K562 (cell line): Measurements from ENCODE around the gene UQCC2.

Experiments used
- HDAC6 ChIP-seq: IDR thresholded peaks from 2 replicates; pipeline ENCODE4 v1.6.1; 2012; ENCODE audit warnings: low read depth, mild to moderate bottlenecking, control low read depth, inconsistent platforms, low read length, moderate library complexity
- HNRNPLL ChIP-seq: fragments of 200-400 bp; formaldehyde crosslinking; IDR thresholded peaks from 2 replicates; pipeline ENCODE4 v1.6.1; 2017; ENCODE audit warnings: low read length, low read depth, mild to moderate bottlenecking; ENCODE audit not compliant: poor library complexity, severe bottlenecking
- JUNB ChIP-seq: fragments of 450-650 bp; formaldehyde crosslinking; conservative IDR thresholded peaks from 2 replicates; pipeline ENCODE4 v1.4.0; 2020; ENCODE audit warnings: mild to moderate bottlenecking
- SMAD1 ChIP-seq: fragments of 150-350 bp; IDR thresholded peaks from 2 replicates; pipeline ENCODE4 v1.6.1; 2014; ENCODE audit warnings: low read length, low read depth; ENCODE audit not compliant: partially characterized antibody
- SREBF2 ChIP-seq: sonication (generic); formaldehyde crosslinking; IDR thresholded peaks from 2 replicates; pipeline ENCODE4 v1.4.0; 2020; ENCODE audit warnings: mild to moderate bottlenecking, missing genetic modification reagents
- TCF7 ChIP-seq: sonication (generic); IDR thresholded peaks from 2 replicates; pipeline ENCODE4 v1.6.1; 2016; ENCODE audit warnings: antibody characterized with exemption, borderline replicate concordance
- ZNF12 ChIP-seq: sonication (generic); formaldehyde crosslinking; IDR thresholded peaks from 2 replicates; pipeline ENCODE4 v1.4.0; 2020; ENCODE audit warnings: mild to moderate bottlenecking, missing genetic modification reagents
- ZNF518B ChIP-seq: fragments of 250-450 bp; sonication (Bioruptor Pico); IDR thresholded peaks from 2 replicates; pipeline ENCODE4 v1.5.0; 2021; ENCODE audit warnings: mild to moderate bottlenecking, moderate library complexity
- ZNF778 ChIP-seq: fragments of 450-650 bp; formaldehyde crosslinking; IDR thresholded peaks from 2 replicates; pipeline ENCODE4 v1.4.0; 2020; ENCODE audit warnings: mild to moderate bottlenecking, moderate library complexity
- TF ChIP-seq, protein P1 (sequence below), 2 experiments: fragments of 450-650 bp; formaldehyde crosslinking in 1 of 2; IDR thresholded peaks; 2 replicates each; pipeline versions ENCODE4 v1.4.0 to v1.6.1; 2014 to 2020; ENCODE audit warnings: mild to moderate bottlenecking in 2 of 2, borderline replicate concordance in 1 of 2, low read depth in 1 of 2
- TF ChIP-seq, protein P2 (sequence below), 3 experiments: IDR thresholded peaks in 2 of 3; conservative IDR thresholded peaks in 1 of 3; 2 replicates each; pipeline ENCODE4 v1.5.1; 2011 to 2012; ENCODE audit warnings: low read length in 3 of 3, mild to moderate bottlenecking in 3 of 3, control low read depth in 2 of 3, improper control_type of control experiment in 1 of 3, inconsistent platforms in 1 of 3, low read depth in 1 of 3, mixed read lengths in 1 of 3, moderate library complexity in 1 of 3; ENCODE audit not compliant: insufficient read depth in 2 of 3

DNA sequence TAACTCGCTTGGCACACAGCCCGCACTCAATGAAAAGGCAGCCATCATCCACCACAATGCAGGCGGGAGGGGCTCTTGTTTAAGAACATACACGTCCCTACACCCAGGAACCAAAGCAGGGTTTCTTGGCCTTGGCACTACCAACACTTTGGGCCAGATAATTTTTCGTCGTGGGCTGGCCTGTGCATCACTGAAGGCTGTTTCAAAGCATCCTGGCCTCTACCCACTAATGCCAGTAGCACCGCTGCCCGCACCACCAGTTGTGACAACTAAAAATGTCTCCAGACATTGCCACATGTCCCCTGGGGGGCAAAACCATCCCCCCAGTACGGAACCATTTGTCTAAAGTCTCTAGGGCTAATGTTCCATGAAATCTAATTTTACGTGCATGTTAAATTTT, 13.0 kb downstream of the UQCC2 start:
- TF ChIP-seq, protein P1, sequence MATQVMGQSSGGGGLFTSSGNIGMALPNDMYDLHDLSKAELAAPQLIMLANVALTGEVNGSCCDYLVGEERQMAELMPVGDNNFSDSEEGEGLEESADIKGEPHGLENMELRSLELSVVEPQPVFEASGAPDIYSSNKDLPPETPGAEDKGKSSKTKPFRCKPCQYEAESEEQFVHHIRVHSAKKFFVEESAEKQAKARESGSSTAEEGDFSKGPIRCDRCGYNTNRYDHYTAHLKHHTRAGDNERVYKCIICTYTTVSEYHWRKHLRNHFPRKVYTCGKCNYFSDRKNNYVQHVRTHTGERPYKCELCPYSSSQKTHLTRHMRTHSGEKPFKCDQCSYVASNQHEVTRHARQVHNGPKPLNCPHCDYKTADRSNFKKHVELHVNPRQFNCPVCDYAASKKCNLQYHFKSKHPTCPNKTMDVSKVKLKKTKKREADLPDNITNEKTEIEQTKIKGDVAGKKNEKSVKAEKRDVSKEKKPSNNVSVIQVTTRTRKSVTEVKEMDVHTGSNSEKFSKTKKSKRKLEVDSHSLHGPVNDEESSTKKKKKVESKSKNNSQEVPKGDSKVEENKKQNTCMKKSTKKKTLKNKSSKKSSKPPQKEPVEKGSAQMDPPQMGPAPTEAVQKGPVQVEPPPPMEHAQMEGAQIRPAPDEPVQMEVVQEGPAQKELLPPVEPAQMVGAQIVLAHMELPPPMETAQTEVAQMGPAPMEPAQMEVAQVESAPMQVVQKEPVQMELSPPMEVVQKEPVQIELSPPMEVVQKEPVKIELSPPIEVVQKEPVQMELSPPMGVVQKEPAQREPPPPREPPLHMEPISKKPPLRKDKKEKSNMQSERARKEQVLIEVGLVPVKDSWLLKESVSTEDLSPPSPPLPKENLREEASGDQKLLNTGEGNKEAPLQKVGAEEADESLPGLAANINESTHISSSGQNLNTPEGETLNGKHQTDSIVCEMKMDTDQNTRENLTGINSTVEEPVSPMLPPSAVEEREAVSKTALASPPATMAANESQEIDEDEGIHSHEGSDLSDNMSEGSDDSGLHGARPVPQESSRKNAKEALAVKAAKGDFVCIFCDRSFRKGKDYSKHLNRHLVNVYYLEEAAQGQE (IDR thresholded peaks at IDR 0.05; ENCODE audit: borderline replicate concordance): no peak
- TF ChIP-seq, protein P1 (CRISPR knock-in tag; IDR thresholded peaks at IDR 0.05; ENCODE audit: low read depth): no peak
- TF ChIP-seq ZNF778 (CRISPR knock-in tag): no peak
- TF ChIP-seq SMAD1: no peak
- TF ChIP-seq HNRNPLL: no peak
- TF ChIP-seq, protein P2, sequence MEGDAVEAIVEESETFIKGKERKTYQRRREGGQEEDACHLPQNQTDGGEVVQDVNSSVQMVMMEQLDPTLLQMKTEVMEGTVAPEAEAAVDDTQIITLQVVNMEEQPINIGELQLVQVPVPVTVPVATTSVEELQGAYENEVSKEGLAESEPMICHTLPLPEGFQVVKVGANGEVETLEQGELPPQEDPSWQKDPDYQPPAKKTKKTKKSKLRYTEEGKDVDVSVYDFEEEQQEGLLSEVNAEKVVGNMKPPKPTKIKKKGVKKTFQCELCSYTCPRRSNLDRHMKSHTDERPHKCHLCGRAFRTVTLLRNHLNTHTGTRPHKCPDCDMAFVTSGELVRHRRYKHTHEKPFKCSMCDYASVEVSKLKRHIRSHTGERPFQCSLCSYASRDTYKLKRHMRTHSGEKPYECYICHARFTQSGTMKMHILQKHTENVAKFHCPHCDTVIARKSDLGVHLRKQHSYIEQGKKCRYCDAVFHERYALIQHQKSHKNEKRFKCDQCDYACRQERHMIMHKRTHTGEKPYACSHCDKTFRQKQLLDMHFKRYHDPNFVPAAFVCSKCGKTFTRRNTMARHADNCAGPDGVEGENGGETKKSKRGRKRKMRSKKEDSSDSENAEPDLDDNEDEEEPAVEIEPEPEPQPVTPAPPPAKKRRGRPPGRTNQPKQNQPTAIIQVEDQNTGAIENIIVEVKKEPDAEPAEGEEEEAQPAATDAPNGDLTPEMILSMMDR (IDR thresholded peaks at IDR 0.05 in 2 of 3, conservative IDR thresholded peaks at IDR 0.05 in 1 of 3; ENCODE audit: insufficient read depth in 2 of 3, low read depth in 1 of 3, low read length in 3 of 3): no peak
- no peak for TF ChIP-seq TCF7
- TF ChIP-seq ZNF518B (CRISPR knock-in tag): no peak
- TF ChIP-seq SREBF2: no peak
- no peak for TF ChIP-seq HDAC6
- TF ChIP-seq ZNF12 (CRISPR knock-in tag): no peak
- TF ChIP-seq JUNB (CRISPR knock-in tag): no peak
